Neuron (in vitro differentiated cells): ENCODE results near the gene ST7.
"Not testable (repeated sequence)": the region's sequence is repeated elsewhere in the genome, so short reads cannot be mapped to it uniquely, and the experiment has no call there.

Experiments used
- H2AFZ ChIP-seq: one replicate; pipeline ENCODE4 v1.6.1; 2013; ENCODE audit warnings: low read depth, mild to moderate bottlenecking, inconsistent platforms, low read length, moderate library complexity
- H3K27me3 ChIP-seq: one replicate; pipeline ENCODE4 v1.6.1; 2013; ENCODE audit warnings: low read length; ENCODE audit not compliant: insufficient read depth
- H3K36me3 ChIP-seq: one replicate; pipeline ENCODE4 v1.6.1; 2013; ENCODE audit warnings: low read length; ENCODE audit not compliant: insufficient read depth
- H3K4me1 ChIP-seq: one replicate; pipeline ENCODE4 v1.6.1; 2013; ENCODE audit warnings: low read length; ENCODE audit not compliant: insufficient read depth
- H3K4me3 ChIP-seq: 2 replicates; pipeline ENCODE4 v1.5.1; 2013; ENCODE audit warnings: mild to moderate bottlenecking, low read length, moderate library complexity
- H3K9me3 ChIP-seq: one replicate; pipeline ENCODE4 v1.6.1; 2013; ENCODE audit warnings: low read length

ST7 gene

DNA sequence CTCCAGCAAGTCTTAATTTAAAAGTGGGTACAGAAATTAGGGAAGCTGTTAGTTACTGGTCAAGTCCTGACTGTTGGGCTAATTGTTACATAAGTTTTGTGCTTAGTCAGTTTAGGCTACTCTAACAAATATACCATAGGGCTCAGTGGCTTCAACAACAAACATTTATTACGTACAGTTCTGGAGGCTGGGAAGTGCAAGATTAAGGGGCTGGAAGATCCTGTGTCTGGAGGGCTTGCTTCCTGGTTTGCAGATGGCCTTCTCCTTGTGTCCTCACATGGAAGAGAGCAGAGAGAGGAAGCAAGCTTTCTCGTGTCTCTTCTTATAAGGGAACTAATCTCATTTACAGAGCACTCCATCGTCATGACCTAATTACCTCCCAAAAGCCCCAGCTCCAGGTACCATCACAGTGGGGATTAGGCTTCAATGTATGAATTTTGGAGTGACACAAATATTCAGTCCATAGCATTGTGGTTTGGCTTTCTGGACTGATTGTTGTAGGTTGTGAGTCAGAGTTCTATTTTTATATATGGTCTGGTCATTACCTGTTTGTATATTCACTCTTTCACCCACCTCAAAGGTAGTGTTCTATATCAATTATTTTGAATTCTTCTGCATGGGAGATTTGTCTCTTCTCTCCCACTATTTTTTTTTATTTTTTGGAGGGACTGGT is 17.1 kb downstream of the ST7 start:
- peaks cover 2% of the 10 kb centered on the region for H3K4me1 ChIP-seq
- H3K4me3 ChIP-seq = no peak overlapping the region
- no peaks in the 10 kb centered on the region for H3K9me3 ChIP-seq
- H2AFZ ChIP-seq = no peak overlapping the region
- no peaks in the 10 kb centered on the region for H3K36me3 ChIP-seq
- H3K27me3 ChIP-seq = no peaks in the 10 kb centered on the region

DNA sequence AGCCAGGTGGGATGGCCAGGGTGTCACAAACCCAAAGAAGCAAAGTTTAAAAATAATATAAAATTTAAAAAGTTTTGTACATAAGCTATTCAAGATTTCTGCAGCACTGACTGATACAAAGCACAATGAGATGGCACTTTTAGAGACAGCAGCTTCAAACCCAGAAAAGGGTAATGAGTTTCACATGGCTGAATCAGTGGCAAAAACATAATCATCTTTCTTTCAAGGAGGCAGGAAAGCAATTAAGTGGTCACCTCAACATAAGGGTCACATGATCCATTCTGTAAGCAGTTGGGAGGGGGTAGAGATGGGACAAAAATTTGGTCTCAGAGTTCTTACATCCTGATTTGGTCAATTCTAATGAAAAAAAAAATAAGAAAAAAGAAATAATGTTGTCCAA is 17.9 kb downstream of the ST7 start:
- H3K9me3 ChIP-seq, H2AFZ ChIP-seq, H3K4me3 ChIP-seq, H3K27me3 ChIP-seq, H3K4me1 ChIP-seq, H3K36me3 ChIP-seq: not testable (repeated sequence)

DNA sequence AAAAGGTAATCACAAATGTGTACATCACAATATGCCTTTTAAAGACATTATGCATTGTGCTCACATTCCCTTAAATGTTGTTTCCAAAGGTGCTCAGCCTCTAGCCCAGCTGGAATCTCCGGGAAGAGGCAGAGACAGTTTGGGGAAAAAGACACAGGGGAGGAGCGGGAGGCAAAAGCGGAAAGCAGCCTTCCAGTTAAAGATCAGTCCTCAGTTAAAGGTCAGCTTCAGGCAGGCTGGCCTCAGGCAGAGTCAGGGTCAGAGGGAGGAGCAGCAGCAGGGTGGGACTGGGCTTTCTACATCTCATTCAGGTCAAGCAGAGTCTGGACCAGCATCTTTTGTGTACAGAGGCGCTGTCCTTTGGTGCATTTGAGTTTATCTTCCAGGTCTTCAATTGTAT is 18.6 kb downstream of the ST7 start:
- no peaks in the 10 kb centered on the region for H3K27me3 ChIP-seq
- H3K4me3 ChIP-seq = no peak overlapping the region
- peaks cover 2% of the 10 kb centered on the region for H3K4me1 ChIP-seq
- no peaks in the 10 kb centered on the region for H3K9me3 ChIP-seq
- no peaks in the 10 kb centered on the region for H3K36me3 ChIP-seq
- H2AFZ ChIP-seq = no peak overlapping the region

DNA sequence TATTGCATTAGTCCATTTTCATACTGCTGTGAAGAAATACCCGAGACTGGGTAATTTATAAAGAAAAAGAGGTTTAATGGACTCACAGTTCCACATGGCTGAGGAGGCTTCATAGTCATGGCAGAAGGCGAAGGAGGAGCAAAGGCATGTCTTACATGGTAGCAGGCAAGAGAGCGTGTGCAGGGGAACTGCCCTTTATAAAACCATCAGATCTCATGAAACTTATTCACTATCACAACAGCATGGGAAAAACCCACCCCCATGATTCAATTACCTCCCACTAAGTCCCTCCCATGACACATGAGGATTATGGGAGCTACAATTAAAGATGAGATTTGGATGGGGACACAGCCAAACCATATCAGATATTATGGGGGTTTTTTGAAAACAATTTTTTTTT is 21.7 kb downstream of the ST7 start:
- H3K4me1 ChIP-seq = not testable (repeated sequence)

DNA sequence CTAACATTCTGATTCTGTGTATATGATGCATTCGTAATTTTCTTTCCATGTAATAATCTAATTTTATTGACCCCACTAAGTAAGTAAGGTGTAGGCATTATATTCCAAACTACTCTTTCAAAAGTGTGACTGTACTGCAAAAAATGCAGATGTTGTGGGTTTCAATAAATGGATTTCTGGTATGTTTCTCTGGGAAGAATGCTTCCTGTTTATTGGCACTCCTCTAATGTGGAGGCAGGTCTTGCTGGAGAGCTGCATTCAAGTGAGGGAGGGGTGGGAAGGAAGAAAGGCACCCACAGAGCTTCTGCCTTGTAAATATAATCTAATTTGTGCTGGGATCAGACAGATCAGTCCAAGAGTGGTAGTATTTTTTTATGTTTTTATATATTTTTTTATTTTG is 23.9 kb downstream of the ST7 start:
- Histone ChIP-seq H3K4me3 (no peak overlapping the region), H2AFZ (no peak overlapping the region), H3K9me3 (no peaks in the 10 kb centered on the region), H3K27me3 (no peaks in the 10 kb centered on the region), H3K4me1 (no peaks in the 10 kb centered on the region), H3K36me3 (no peaks in the 10 kb centered on the region)

More for the DNA sequence above, 21.7 kb downstream of the ST7 start:
- H3K4me3 ChIP-seq, H3K9me3 ChIP-seq, H2AFZ ChIP-seq, H3K27me3 ChIP-seq, H3K36me3 ChIP-seq: not testable (repeated sequence)

DNA sequence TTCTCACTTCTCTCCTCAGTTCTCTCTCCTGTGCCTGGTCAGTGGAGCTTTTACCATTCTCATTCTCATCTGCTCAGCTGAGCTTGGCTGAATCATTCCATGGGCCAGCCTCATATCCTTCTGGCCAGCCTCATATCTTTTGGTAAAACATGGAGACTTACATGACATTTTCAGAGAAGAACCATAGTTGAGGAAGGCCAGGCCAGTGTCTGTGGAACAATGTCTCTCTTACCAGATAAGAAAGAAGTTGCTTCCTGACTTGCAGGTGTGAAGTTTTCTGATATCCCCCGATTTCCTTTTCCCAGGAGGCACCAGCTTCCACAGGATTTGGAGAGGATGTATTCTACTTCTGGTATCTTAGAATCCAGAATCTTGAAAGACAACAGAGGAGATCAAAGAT is 24.7 kb downstream of the ST7 start:
- H3K36me3 ChIP-seq = no peaks in the 10 kb centered on the region
- no peaks in the 10 kb centered on the region for H3K9me3 ChIP-seq
- H3K4me1 ChIP-seq = no peaks in the 10 kb centered on the region
- H3K4me3 ChIP-seq = no peak overlapping the region
- no peak overlapping the region for H2AFZ ChIP-seq
- H3K27me3 ChIP-seq = no peaks in the 10 kb centered on the region

DNA sequence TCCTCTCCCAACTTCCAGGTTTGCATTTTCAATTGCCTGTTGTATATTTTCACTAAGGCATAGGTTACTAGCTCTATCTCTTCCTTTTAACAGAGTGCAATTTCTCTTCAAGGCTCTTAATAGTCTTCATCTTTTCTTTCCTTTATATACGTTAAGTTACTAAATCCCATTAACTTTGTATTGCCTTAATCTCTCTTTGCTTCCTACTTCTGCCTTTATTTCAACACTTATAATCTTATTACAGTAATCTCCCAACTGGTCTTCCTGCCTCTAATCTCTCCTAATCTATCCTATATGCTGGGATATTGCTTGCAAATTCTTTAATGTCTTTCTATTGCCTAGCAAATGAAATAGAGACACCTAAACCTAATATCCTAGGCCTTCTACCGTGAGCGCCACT is 26.1 kb downstream of the ST7 start:
- Histone ChIP-seq H2AFZ (no peak overlapping the region), H3K27me3 (no peaks in the 10 kb centered on the region), H3K4me3 (no peak overlapping the region), H3K4me1 (no peaks in the 10 kb centered on the region), H3K9me3 (no peaks in the 10 kb centered on the region), H3K36me3 (no peaks in the 10 kb centered on the region)

DNA sequence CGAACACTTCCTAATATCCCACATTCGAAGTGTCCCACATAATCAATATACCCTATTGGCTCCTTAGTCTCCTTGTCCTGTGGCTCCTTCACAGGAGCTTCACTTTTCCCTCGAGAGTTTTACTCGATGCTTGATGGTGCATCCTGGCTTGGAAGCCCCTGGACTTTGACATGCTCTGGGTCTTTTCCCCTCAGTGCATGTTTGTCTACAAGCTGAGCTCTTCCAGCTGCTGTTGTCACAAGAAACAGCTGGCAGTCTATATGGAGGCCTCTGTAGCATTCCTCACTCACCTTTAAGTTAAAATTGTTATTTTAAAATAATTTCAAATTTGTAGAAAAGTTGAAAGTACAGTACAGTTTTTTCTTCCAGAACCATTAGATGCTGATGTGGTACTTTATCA is 27.1 kb downstream of the ST7 start:
- no peak overlapping the region for H3K4me3 ChIP-seq
- no peaks in the 10 kb centered on the region for H3K27me3 ChIP-seq
- no peaks in the 10 kb centered on the region for H3K36me3 ChIP-seq
- H3K9me3 ChIP-seq = no peaks in the 10 kb centered on the region
- H2AFZ ChIP-seq = no peak overlapping the region
- no peaks in the 10 kb centered on the region for H3K4me1 ChIP-seq

DNA sequence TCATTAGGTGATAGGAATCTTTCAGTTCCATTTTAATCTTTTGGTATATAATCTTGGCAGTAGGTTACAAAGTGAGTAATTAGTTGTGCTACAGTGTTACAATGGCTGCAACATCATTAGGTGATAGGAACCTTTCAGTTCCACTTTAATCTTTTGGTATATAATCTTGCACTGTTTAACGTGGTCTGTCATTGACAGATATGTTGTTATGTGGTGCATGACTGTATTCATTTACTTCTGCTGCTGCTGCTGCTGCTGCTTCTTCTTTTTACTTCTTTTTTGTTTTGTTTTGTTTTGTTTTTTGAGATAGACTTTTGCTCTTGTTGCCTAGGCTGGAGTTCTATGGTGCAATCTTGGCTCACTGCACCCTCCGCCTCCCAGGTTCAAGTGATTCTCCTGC is 28.6 kb downstream of the ST7 start:
- Histone ChIP-seq H3K36me3 (no peaks in the 10 kb centered on the region), H3K4me3 (no peak overlapping the region), H3K9me3 (no peaks in the 10 kb centered on the region), H2AFZ (no peak overlapping the region), H3K27me3 (no peaks in the 10 kb centered on the region), H3K4me1 (no peaks in the 10 kb centered on the region)

DNA sequence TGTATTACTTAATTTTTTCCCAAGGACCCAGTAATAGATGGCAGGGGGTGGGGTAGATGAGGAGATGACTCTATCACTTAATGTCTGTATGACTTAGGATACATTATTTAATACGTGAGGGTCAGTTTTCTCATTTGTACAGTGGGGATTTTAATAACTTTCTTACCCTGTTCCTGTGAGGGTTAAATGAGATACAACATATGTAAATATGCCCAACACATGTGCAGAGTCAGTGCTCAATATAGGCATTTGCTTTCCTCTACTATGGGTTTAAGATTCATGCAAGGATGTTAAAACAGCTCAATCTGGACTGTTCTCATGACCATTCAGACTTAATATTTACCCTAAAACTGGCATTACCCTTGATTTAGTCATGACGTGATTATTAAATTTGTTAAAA is 31.2 kb downstream of the ST7 start:
- Histone ChIP-seq H3K4me3 (no peak overlapping the region), H3K36me3 (no peaks in the 10 kb centered on the region), H2AFZ (no peak overlapping the region), H3K9me3 (no peaks in the 10 kb centered on the region), H3K27me3 (no peaks in the 10 kb centered on the region), H3K4me1 (no peaks in the 10 kb centered on the region)

DNA sequence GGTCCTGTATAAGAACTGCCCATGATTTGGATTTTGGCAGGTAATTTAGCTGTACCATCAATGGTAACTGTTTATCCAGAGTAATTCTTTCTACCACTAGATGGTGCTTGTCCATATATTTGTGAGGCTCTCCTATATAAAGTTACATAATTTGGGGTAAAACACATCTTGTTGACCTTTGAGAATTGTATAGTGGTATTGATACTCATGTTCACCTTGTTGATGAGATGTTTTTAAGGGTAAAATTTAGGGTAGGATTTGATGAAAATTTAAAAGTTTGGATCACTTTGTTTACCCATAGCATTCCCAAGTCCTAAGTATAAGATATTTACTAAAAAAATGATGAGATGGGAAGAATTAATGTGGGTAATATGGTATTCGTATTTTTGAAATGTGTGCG is 31.6 kb downstream of the ST7 start:
- Histone ChIP-seq H2AFZ (no peak overlapping the region), H3K4me3 (no peak overlapping the region), H3K36me3 (no peaks in the 10 kb centered on the region), H3K4me1 (no peaks in the 10 kb centered on the region), H3K9me3 (no peaks in the 10 kb centered on the region), H3K27me3 (no peaks in the 10 kb centered on the region)

DNA sequence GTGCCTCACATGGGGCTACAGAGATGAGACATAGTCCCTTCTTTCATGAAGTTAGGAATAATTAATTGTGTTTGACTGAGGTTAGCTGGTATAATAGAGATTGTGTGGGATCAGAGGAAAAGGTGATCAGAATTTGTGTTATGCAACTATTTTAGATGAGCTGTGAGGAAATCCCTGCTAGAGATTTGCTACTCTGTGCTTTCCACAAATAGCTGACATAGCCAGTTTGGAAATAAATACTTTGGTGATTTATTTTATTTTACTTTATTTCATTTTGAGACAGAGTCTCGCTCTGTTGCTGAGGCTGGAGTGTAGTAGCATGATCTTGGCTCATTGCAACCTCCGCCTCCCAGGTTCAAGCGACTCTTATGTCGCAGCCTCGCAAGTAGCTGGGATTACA is 32.3 kb downstream of the ST7 start:
- H3K27me3 ChIP-seq = no peaks in the 10 kb centered on the region

DNA sequence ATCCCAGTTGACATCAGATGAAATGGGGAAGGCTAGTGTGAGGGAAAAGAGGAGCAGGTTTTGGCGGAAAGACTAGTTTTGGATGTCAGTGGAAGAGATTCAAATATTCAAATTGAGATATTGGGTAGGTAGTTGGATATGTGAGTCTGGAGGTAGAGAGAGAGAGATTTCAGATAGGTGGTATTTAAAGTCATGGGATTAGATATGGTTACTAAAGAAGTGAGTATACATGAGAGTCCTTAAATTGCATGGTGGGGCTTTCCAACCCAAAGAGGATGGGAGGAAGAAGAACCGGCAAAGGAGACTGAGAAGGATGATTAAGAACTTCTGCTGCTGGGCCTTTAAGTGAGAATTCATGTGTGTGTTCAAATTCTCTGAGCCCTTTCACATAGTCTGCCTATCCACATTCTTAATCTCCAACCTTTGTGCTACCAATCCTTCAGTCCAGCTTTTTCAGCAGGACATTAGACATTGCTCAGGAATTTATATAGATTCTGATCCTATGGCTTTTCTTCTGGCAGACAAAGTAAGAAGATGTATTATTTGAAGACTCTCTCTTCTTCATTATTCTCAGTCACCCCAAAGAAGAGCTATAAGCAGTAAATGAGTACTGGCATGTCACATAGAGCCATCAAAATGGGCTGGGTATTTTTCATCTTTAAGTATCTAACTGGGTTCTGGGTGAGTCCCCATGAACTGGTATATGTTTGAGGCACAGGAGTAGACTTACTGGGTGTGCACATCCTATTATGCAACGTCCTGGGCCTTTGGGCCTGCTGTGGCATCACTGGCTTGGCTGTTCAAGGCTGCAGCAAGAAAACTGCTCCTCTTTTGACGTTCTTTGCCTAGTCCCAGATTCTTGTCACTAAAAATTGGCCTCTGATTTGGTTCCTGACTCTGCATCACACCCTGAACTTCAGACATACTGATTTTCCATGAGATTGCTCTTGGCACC is 33.6 kb downstream of the ST7 start:
- peaks cover 2% of the 10 kb centered on the region for H3K9me3 ChIP-seq
- no peaks in the 10 kb centered on the region for H3K27me3 ChIP-seq
- no peaks in the 10 kb centered on the region for H3K36me3 ChIP-seq
- no peak overlapping the region for H3K4me3 ChIP-seq
- no peaks in the 10 kb centered on the region for H3K4me1 ChIP-seq
- H2AFZ ChIP-seq = no peak overlapping the region

More for the DNA sequence above, 32.3 kb downstream of the ST7 start:
- H3K4me3 ChIP-seq = no peak overlapping the region
- H3K36me3 ChIP-seq = no peaks in the 10 kb centered on the region
- H2AFZ ChIP-seq = no peak overlapping the region
- H3K9me3 ChIP-seq = no peaks in the 10 kb centered on the region
- H3K4me1 ChIP-seq = no peaks in the 10 kb centered on the region
